ENCODE measurements around the gene FLNB.
"Not testable (repeated sequence)": the region's sequence is repeated elsewhere in the genome, so short reads cannot be mapped to it uniquely, and the experiment has no call there.

FLNB gene

DNA sequence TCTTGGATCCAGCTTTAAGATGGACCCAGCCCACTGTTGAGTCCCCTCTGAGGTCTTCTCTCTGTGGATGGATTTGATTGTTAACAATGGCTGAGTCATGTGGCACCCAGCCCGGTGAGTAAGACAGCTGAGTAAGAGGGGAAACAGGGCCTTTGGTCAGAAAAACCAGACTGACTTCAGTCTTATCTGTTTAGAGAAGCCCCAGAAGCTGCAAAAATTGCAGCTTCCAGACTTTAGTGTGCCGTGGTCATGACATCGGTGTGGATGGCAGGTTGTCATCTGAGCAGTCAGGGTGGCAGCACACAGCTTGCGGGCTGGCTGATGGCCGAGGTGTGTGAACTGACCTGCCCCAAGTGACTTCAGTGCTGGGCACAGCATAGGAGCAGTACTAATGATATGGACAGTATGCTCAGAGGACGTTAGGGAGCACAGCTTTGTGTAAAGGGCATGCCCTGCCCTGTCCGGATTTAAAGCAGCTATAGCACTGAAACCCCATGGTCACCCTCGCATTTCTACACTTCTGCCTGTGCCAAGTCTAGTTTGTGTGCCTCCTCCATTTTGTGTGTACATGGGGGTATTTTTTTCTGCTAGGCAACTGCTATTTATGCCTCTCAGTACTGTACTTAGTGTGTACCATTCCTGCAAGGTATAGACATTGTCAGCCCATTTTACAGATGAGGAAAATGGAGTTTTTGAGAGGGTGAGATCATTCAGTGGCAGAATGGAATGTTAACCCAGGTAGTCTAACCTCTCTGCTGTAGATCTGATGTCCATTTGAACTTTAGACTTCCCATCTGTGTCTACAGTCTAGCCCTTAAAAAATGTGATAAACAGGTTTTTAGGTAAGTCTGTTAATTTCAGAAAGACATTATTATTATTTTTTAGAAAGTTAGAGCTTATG is 44.4 kb downstream of the FLNB start:
- no peak for DNase-seq (ENCODE audit: low read depth)

DNA sequence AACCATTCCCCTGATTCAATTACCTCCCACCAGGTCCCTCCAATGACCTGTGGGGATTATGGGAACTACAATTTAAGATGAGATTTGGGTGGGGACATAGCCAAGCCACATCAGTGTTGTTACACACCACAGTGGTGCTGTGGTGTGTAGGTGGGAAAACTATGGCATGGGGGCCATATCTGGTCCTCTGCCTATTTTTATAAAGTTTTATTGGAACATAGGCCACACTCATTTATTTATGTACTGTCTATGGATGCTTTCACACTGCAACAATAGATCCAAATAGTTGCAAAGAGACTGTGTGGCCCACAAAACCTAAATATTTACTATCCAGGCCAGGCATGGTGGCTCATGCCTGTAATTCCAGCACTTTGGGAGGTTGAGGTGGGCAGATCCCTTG is 46.4 kb downstream of the FLNB start:
- no peak for DNase-seq (ENCODE audit: low read depth)

DNA sequence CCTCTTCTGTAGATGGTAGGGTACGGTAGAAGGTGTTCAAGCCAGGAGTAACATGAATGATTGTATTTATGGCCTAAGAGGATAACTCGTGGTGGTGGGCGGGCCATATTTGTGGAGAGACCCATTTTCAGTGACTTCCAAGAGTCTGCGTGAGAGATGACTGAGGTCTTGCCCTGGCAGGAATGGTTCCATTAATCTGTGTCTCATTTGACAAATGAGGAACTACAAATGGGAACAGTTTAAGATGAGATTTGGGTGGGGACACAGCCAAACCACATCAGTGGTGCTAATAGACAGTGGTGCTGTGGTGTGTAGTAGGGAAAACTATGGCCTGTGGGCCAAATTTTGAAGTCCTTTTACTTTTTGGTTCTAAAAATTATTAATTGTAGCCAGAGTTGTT is 47.1 kb downstream of the FLNB start:
- DNase-seq (ENCODE audit: low read depth): no peak

DNA sequence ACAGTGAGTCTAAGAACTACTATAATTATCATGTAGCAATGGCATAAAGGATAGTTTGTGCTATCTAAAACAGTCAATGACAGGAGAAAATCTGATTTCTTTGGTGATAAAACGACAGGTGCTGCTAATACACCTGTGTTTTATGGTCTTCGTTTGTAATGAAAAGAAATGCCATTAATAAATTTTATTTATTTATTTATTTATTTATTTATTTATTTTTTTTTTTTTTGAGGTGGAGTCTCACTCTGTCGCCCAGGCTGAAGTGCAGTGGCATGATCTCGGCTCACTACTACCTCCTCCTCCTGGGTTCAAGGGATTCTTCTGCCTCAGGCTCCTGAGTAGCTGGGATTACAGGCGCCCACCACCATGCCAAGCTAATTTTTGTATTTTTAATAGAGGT is 47.7 kb downstream of the FLNB start:
- not testable (repeated sequence) for DNase-seq (ENCODE audit: low read depth)

DNA sequence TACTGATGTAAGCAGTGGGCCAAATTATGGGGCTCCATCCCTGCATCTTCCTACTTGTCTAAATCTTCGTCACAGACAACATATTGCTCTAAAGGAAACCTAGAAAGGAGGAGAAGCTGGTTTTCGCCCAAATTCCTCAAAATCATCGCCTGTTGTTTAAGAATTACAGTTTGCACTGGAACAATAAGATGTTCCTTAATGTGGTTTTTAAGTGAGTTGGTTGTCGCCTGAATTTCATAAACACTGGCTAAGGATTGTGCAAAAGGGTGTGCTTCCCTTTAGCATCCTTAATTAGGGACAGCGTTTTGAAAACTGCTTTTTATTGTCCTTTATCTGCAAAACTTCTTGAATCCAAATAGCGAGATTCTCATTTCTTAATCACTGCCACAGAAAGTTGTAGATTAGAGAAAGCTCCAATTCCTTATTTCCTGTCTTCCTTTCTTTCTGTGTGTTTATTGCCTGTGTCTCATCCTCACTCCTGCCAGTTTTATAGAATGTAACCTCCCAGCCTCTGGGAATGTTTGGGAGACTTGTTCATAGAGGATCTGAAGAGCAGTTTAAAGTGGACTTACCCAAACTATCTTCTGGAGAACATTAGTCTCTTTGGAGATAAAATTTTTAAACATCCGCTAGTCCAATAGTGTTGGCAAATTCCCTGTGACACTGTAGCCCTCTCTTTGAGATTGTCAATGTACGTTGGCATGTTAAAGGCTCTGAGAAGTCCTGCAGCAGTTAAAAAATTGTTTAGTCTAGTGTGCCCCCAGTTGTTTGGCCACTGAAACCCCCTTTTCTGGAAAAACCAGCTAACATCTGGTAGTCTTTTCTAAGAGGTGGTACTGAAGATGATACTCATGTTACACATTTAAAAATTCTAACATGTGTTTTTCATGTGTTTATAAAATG is 50.4 kb downstream of the FLNB start:
- DNase-seq (ENCODE audit: low read depth): no peak

DNA sequence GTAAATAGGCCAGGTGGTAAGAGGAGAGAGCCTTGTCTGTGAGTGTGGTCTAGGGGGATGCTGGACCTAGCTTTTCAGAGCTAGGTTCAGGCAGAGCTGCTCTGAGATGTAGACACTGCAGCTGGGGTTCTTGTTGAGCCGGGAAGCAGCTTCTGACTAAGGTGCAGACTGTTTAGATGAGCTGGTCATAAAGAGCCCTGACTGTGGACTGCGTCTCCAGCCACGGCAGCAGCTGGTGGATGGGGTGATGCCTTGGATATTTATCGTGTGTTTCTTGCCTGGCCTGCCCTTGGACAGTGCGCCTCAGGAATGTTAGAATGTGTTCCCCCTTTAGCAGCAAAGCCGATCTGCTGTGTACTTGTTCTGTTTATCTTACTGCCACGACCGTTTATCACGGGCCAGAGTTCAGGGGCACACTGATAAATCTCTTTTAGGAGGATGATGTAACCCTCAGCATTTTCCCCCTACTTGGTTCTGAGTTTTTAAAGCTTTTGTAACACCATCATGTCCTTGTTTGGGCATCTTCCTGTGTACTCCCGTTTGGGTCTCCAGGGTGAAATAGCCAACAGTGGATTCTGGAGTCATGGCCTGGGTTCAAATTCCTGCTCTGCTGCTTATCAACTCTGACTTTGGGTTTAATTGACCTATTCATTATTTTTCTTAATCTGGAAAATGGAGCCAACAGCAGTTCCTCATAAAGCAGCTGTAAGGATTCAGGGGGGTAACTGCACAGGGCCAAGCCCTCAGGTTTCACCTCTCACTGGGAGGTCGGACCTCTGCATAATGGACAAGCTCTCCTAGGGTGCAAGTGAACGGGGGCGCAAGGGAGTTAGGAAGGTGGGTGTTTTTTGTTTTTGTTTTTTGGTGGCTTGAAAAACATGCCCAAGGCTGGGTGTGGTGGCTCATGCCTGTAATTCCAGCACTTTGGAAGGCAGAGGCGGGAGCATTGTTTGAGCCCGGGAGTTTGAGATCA is 51.4 kb downstream of the FLNB start:
- DNase-seq (ENCODE audit: low read depth): no peak

DNA sequence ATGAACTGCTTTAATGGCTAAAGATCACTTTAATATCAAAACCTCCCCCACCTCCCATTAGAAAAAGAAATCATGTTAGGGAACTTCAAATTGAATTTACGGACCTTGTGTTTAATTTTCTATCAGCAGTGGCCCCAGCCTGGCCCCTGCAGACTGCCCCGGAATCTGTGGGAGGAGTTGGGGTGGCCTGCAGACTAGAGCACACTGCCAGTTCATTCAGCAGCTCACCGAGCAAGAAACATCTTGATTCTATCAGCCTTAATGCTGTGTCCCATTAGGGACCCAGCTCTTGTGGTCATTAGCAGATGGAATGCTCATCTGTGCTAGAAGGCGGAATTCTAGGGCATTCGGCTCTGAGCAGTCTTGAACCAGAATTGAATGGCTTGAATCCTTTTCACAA is 54.2 kb downstream of the FLNB start:
- no peak for DNase-seq (ENCODE audit: low read depth)

DNA sequence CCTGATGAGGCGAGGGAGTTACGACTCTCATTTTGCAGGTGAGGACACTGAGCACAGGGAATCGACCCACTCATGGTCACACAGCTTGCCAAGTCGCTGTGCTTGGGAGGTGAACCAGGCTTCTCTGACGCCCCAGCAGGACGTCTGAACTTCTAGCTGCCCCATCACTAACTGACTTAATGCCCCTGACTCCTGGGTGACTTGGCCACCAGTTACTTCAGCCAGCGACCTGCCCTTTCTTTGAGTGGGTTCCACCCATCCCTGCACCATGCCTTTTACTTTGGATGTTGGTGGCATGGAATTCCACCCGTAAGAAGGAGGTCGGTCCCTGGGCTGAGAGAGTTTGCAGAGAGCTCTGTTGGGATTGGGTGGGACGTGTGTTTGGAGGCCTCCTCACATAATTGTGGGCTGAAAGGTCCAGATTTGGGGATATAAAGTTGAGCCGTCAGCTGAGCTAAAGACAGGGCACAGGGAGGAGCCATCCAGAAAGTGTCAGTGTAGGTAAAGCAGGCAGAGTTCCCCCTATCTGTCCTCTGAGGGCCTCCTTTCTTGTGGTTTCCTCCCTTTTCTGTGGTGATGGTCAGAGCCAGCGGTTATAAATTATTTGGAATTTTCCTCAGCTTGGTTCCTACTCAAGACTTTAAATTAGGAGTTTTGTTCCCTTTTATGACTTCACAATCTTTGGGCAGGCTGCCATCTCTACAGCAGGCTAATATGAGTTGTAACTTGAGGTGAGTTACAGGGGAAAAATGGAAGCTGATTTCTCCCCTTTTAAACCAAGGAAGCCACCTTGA is 55.0 kb downstream of the FLNB start:
- no peak for DNase-seq (ENCODE audit: low read depth)

DNA sequence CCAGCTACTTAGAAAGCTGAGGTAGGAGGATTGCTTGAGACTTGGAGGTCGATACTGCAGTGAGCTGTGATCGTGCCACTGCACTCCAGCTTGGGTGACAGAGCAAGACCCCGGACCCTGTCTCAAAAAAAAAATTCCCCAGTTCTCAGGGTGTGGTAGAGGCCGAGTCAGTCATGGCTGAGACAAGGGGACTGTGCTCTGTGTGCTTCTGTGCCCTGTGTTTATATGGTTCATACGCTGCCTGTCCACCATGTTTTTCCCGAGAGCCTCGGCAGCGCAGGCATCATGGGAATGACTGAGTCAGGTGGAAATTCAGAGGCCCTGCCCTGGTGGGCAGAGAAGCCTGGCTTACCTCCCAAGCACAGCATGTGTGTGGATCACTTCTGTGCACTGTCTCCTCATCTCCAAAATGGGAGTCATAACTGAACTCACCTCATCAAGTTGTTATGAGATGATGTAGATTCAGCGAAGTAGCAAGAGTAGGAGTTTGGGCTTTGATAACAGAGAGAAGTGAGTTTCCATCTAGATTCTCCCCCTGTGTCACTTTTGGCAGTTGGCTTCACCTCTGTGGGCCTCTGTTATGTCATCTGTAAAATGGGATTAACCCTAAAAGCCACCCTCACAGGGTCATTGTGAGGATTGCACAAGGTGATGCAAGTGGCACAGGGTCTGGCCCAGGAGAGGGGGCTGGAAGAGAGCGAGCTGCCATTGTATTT is 56.9 kb downstream of the FLNB start:
- DNase-seq (ENCODE audit: low read depth): no peak

DNA sequence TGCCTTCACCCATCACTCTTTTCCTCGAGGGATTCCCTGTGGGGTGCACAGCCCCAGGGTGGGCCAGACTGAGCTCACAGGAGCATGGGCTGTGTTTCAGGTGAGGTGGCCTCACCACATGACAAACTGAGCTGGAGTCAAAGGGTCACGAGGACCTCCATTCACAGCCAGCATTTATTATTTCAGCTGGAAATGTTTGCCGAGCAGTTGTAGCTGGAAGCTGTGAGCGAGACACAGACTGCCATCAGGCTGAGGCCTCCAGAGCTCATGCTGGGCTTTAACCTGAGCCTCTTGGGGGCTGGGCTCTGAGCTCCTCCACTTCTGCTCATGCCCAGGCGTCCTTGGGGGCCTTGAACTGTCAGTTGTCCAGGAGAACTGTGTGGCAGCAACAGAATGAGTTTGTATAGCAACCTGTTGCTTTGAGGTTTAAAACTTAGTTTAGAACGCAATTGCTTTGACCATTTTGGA is 57.5 kb downstream of the FLNB start:
- DNase-seq (ENCODE audit: low read depth): no peak

DNA sequence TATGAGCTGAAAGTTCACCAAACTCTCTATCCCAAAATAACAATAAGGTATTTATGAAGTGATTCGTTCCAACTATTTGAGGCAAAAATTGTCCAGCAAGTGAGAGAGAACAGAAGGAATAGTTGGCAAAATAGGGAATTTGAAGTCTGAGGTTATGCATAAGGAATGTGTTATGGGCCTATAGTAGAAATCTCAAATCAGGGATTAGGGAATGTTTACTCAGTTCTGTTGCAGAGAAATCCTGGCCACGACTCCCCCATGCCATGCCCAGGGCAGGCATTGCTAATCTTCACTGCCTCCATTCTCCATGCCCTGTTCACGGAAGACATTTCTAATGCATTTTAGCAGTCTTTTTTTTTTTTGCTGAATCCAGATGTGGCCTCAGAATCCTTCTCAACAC is 58.6 kb downstream of the FLNB start:
- DNase-seq (ENCODE audit: low read depth): no peak

DNA sequence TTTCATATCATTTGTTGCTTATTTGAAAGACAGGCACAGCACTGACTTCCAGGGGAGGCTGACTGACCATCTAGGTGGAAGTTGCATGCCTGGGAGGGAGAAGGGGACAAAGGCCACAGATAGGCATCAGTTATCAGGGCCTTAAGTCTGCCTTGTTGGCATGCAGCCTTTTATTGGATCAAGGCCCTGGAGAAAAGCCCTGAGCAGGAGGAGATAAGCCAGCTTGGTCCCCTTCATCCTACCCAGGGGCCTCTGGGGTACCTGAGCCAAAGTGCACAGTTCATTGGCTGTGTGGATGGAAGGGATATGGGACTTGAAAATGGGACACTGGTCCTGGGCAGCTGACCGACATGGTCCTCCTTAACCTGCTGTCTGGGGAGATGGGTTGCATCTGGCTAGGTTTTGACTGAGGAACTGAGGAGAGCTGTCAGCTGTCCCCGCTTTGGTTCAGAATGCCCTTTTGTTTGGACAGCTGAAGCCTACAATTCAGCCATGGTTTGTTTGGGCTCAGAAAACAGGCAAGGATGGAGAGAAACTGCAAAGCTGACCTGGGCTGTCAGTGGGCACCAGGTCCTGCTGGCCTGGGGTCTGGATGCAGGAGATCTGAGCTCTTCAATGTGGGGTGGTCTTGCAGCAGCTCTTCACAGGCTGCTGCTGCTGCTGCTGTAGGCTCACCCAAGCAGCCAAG is 60.0 kb downstream of the FLNB start:
- no peak for DNase-seq (ENCODE audit: low read depth)

DNA sequence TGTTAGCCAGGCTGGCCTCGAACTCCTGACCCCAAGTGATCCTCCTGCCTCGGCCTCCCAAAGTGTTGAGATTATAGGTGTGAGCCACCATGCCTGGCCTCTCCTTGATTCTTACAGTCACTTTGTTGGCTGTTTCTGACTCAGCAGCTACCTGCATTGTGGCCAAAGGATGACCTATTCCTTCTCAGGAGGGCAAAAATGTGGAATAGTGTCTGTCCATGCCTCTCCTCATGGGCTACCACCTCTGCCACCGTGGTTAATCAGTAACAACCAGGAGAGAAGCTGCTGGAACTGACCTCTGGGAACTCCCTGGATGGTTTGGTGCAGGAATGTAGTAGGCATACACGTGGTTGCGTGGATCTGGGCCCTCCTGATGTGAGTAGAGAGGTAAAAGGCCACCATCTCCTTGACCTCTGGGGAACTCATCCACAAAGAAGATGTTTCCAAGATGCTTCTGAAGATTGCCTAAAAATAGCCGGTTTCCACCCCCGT is 63.3 kb downstream of the FLNB start:
- no peak for DNase-seq (ENCODE audit: low read depth)

DNA sequence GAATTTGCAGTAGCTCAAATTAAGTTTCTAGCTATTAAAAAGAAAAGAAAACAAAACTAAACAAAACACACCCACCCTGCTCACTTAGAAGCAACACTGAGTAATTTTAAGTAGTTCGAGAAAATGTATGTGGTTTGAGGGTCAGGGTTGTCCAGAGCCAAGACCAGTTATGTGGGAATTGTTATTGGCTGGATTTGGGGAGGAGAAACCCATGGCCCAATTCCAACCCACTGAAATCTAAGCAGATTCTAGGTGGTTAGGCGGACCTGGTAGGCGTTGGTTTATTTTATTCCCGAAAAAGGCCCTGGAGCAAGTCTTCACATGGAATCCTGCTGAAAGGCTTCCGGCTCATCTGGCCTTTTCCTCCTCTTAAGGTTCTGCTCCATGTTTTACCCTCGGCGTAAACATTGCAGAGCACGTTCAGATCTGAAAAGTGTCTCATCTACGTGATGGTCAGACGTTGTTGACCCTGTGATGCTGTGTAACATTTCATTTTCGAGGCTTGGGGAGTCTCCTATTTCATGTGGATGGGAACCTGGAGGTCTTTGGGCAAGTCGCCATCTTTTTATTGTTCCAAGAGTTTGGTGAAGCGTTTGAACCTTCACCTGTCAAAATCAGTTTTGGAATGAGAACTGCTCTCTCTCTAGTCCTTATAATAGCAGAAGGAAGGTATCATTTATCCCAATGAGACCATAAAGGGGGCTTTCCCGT is 64.0 kb downstream of the FLNB start:
- DNase-seq (ENCODE audit: low read depth): no peak

DNA sequence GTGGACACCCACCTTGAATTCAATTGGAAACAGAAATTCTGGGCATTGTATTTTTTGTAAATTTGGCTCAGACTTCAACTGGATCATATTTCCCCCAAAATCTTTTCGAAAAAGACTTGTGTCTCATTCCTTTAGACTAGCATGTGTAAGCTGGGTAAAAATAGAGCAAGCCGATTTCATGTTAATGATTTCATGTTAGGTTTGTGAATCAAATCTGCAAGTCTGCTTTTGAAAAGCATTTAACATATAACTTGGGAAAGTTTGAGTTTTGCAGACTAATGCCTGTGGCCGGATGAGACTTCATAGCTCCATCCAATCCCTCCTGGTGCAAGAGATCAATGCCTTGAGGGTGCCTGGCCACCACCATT is 64.5 kb downstream of the FLNB start:
- DNase-seq (ENCODE audit: low read depth): no peak

DNA sequence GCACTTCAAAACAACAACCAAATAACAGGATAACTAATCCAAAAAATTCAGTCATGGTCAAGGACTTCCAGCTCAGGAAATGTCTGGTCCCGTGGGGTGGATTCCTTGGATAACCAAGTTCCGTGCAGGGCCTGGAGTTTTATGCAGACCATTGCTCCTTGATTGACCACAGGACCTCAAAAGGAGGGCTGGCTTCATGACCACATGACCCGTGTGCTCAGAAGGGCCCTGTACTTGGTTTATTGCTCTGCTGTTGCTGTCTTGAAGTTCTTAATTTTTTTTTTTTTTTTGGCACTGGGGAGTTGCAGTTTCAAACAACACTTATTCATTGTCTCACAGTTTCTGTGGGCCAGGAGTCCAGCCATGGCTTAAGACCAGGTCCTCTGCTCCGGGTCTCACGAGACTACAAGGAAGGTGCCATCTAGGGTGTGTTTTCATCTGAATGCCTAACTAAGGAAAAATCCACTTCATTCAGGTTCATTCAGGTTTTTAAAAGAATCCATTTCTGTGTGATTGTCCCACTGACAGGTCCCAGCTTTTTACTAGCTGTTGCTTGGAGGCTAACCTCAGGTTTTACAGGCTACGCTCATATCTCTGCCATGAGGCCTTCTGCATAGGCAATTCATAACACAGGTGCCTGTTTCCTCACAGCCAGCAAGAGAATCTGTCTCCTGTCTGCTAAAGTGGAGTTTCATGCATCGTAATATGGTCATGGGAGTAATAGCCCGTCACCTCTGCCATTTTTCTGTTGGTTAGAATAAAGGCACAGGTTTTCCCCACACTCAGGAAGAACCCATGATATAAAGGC is 65.3 kb downstream of the FLNB start:
- DNase-seq (ENCODE audit: low read depth): no peak

DNA sequence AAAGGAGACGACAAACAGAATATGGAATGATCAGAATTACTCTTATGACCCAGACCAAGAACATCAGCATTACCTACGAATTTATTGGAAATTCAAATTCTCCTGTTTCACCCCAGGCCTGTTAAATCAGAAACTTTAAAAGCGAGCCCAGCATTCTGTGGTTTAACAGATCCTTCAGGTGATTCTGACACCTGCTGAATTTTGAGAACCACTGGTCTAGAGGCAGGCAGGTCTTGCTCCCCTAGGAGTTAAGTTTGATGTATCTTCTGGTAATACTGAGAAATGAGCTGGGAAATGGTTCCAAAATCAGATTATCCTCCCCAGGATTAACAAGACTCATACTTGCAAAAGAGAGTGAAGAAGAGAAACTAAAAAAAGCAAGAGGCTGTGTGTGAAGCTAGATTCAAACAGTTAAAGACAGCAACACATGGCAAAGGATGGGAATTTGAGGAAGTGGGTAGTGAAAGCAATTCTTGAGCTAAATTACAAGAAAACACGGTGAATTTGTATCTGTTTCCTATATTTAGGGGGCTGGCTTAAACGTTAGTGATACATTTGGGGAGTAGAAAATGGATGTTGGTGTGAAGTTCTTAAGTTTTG is 66.0 kb downstream of the FLNB start:
- DNase-seq (ENCODE audit: low read depth): no peak

DNA sequence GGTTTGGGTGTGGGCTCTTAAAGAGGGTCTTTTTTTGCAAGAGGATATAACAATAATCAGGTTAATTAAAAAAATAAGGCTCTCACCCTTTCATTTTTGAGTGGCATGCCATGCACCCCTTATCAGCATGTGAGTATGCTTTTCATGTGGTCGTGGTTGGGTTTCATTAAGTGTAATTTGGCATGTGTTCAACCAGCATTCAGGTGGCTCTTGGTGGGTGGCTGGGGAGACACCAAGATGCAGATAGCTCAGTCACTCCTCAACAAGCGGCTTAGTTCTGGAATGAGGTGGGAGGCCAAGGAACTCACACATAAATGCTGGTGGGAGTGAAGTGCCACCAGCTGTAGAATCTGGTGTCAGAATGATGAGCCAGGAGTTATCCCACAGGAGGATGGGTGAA is 66.8 kb downstream of the FLNB start:
- DNase-seq (ENCODE audit: low read depth): no peak
